Liver (tissue), 9 donors: ENCODE data around the gene TNXB. TPM values are rescaled to one million over a fixed set of nuclear protein-coding genes. Genes with fewer than 3 reads are reported as not detected.

Experiments used
- DNase-seq: peaks from one replicate; pipeline ENCODE4 v3.0.0-alpha.2; 2017; ENCODE audit warnings: low spot score
- H3K27ac ChIP-seq, 2 donors: one replicate each; pipeline ENCODE4 v1.7.0; 2013; ENCODE audit warnings: inconsistent platforms in 2 of 2, low read length in 2 of 2, control low read depth in 1 of 2, low read depth in 1 of 2, mild to moderate bottlenecking in 1 of 2
- H3K27me3 ChIP-seq, 4 donors: one replicate each; pipeline versions ENCODE4 v1.6.1 to v1.7.0; 2013; ENCODE audit warnings: low read length in 3 of 4, inconsistent platforms in 1 of 4, mild to moderate bottlenecking in 1 of 4, moderate library complexity in 1 of 4; ENCODE audit not compliant: control insufficient read depth in 4 of 4, insufficient read depth in 4 of 4
- H3K36me3 ChIP-seq, 4 donors: one replicate each; pipeline versions ENCODE4 v1.6.1 to v1.7.0; 2013; ENCODE audit warnings: low read length in 3 of 4, mild to moderate bottlenecking in 3 of 4, low read depth in 1 of 4, moderate library complexity in 1 of 4; ENCODE audit not compliant: control insufficient read depth in 4 of 4, insufficient read depth in 3 of 4
- H3K4me1 ChIP-seq, 4 donors: one replicate each; pipeline versions ENCODE4 v1.6.1 to v1.7.0; 2013; ENCODE audit warnings: low read length in 3 of 4, mild to moderate bottlenecking in 3 of 4, moderate library complexity in 1 of 4; ENCODE audit not compliant: control insufficient read depth in 4 of 4, insufficient read depth in 4 of 4
- H3K4me3 ChIP-seq, 3 donors: one replicate each; pipeline versions ENCODE4 v1.6.1 to v1.7.0; 2013; ENCODE audit warnings: low read length in 3 of 3, control low read depth in 1 of 3, low read depth in 1 of 3, mild to moderate bottlenecking in 1 of 3
- H3K9ac ChIP-seq, 2 donors: one replicate each; pipeline ENCODE4 v1.7.0; 2013; ENCODE audit warnings: low read length in 2 of 2, mild to moderate bottlenecking in 2 of 2, moderate library complexity in 2 of 2, control low read depth in 1 of 2, low read depth in 1 of 2
- H3K9me3 ChIP-seq, 4 donors: one replicate each; pipeline versions ENCODE4 v1.6.1 to v1.7.0; 2013; ENCODE audit warnings: low read length in 3 of 4; ENCODE audit not compliant: control insufficient read depth in 4 of 4
- EGR1 ChIP-seq, 2 donors: IDR thresholded peaks; 2 replicates each; pipeline ENCODE4 v1.6.1; 2016 to 2018; ENCODE audit warnings: antibody characterized with exemption in 2 of 2, low read depth in 2 of 2
- FOXA1 ChIP-seq: IDR thresholded peaks from 2 replicates; pipeline ENCODE4 v1.6.1; 2016; ENCODE audit warnings: antibody characterized with exemption
- FOXA2 ChIP-seq: IDR thresholded peaks from 2 replicates; pipeline ENCODE4 v1.6.1; 2016; ENCODE audit warnings: antibody characterized with exemption
- GABPA ChIP-seq, 2 donors: IDR thresholded peaks in 1 of 2; conservative IDR thresholded peaks in 1 of 2; 2 replicates each; pipeline ENCODE4 v1.6.1; 2016; ENCODE audit warnings: antibody characterized with exemption in 2 of 2, mild to moderate bottlenecking in 1 of 2, moderate library complexity in 1 of 2
- HNF4A ChIP-seq, 2 donors: conservative IDR thresholded peaks; 2 replicates each; pipeline ENCODE4 v1.6.1; 2016; ENCODE audit warnings: antibody characterized with exemption in 2 of 2, mild to moderate bottlenecking in 2 of 2
- HNF4G ChIP-seq: IDR thresholded peaks from 2 replicates; pipeline ENCODE4 v1.6.1; 2016; ENCODE audit warnings: antibody characterized with exemption
- JUND ChIP-seq, 2 donors: IDR thresholded peaks; 2 replicates each; pipeline ENCODE4 v1.6.1; 2016; ENCODE audit warnings: antibody characterized with exemption in 2 of 2
- NR2F2 ChIP-seq: IDR thresholded peaks from 2 replicates; pipeline ENCODE4 v1.6.1; 2016; ENCODE audit warnings: antibody characterized with exemption
- RAD21 ChIP-seq, 2 donors: IDR thresholded peaks; 2 replicates each; pipeline ENCODE4 v1.6.1; 2016; ENCODE audit warnings: antibody characterized with exemption in 2 of 2, mild to moderate bottlenecking in 2 of 2
- RXRA ChIP-seq, 2 donors: IDR thresholded peaks; 2 replicates each; pipeline ENCODE4 v1.6.1; 2017 to 2018; ENCODE audit warnings: antibody characterized with exemption in 2 of 2, mild to moderate bottlenecking in 1 of 2
- SP1 ChIP-seq: IDR thresholded peaks from 2 replicates; pipeline ENCODE4 v1.6.1; 2018; ENCODE audit warnings: antibody characterized with exemption, mild to moderate bottlenecking
- TAF1 ChIP-seq: conservative IDR thresholded peaks from 2 replicates; pipeline ENCODE4 v1.6.1; 2016; ENCODE audit warnings: antibody characterized with exemption, mild to moderate bottlenecking
- YY1 ChIP-seq: IDR thresholded peaks from 2 replicates; pipeline ENCODE4 v1.6.1; 2016; ENCODE audit warnings: antibody characterized with exemption, mild to moderate bottlenecking
- WGBS: extraction: QIAGEN DNeasy Blood & Tissue Kit; methylation state at CpG from one replicate; pipeline ENCODE4 v1.1.7; 2013; 5-methylcytosine and 5-hydroxymethylcytosine counted together
- polyA plus RNA-seq, 2 donors: library from polyadenylated mRNA; stranded (reverse) in 1 of 2; unstranded in 1 of 2; fragments of 200-250 nt in 1 of 2; fragments of >200 nt in 1 of 2; fragmentation: Nextera tagmentation in 1 of 2; extraction: Ambion mirVana in 1 of 2; gene quantifications; one replicate each; pipeline versions ENCODE4 v1.2.1 to v1.2.3, GENCODE V29; 2013 to 2015
- total RNA-seq, 2 donors: library from RNA; depleted of rRNA; stranded (reverse); fragments of >200 nt; gene quantifications; one replicate each; pipeline ENCODE4 v1.2.3, GENCODE V29; 2014
- TF ChIP-seq, protein P1 (sequence below): fragments of 150-350 bp; IDR thresholded peaks from 2 replicates; pipeline ENCODE4 v1.5.1; 2017; ENCODE audit warnings: improper control_type of control experiment, low read depth, low read length; ENCODE audit not compliant: missing input control
- TF ChIP-seq, protein P2 (sequence below): IDR thresholded peaks from 2 replicates; pipeline ENCODE4 v1.6.1; 2016; ENCODE audit warnings: antibody characterized with exemption
- TF ChIP-seq, protein P3 (sequence below): IDR thresholded peaks from 2 replicates; pipeline ENCODE4 v1.6.1; 2016; ENCODE audit warnings: antibody characterized with exemption
- TF ChIP-seq, protein P4 (sequence below): IDR thresholded peaks from 2 replicates; pipeline ENCODE4 v1.6.1; 2016; ENCODE audit warnings: antibody characterized with exemption, mild to moderate bottlenecking
- TF ChIP-seq, protein P5 (sequence below): IDR thresholded peaks from 2 replicates; pipeline ENCODE4 v1.6.1; 2016; ENCODE audit warnings: antibody characterized with exemption
- donor health status: healthy.
- donor health status: healthy.
- donor health status: healthy.
- donor health status: healthy.
- donor health status: healthy.

Gene TNXB
- total and polyA plus RNA-seq, 4 donors = 3.0 to 17.1 (median 5.6) TPM

DNA sequence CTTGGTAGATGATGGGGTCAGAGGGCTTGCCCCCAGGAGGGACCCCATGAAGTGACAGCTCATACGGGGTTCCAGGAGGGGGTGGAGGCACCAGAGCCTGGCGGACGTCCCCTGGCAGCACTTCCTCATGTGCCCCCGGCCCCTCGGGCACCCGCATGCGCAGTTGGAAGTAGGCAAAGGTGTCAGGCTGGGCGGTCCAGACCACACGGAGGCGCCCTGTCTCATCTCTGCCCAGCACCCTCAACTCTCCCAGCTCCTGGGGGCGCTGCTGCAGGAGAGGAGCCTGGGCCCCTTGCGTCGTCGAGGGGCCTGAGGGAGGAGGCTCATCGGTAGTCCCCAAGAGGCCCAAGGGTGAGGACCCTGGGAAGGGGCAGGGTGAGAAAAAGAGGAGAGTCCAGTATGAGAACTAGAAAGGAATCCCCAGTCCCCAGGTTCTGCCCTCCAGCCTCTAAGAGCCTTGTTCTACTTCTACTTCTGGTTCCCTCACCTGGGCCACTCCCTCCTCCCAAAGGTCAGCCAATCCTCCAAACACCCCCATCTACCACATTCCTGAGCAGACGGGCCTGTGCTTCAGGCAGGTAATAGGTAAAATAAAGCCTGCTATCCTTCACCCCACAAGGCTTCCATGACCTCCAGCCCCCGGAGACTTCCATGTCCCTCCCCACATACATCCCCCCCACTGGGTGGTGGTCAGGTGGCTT is 23.2 kb downstream of the TNXB start:
- no peaks in the 10 kb centered on the region for H3K36me3 ChIP-seq

DNA sequence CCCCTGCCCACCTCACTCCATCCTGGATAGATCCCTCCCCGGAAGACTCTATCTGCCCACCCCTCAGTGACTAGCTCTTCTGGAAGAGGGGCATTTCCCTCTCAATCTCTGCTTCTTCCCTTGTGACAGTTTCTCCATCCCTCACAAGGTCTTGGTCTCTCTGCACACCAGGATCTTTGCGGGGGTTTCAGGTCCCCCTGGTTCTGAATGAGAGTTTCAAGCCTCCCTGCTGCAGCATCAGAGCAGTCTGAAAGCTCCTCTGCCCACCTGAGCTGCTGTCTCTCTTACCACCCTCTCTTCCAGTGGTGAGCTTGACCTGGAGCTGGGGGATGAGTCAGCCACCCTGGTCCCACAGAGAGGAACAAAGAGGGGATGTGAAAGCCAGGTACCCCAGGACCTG is 24.4 kb downstream of the TNXB start:
- no peak for TF ChIP-seq RAD21 (IDR thresholded peaks at IDR 0.05)
- no peak for TF ChIP-seq GABPA (IDR thresholded peaks at IDR 0.05 in 1 of 2, conservative IDR thresholded peaks at IDR 0.05 in 1 of 2)
- TF ChIP-seq, protein P1, sequence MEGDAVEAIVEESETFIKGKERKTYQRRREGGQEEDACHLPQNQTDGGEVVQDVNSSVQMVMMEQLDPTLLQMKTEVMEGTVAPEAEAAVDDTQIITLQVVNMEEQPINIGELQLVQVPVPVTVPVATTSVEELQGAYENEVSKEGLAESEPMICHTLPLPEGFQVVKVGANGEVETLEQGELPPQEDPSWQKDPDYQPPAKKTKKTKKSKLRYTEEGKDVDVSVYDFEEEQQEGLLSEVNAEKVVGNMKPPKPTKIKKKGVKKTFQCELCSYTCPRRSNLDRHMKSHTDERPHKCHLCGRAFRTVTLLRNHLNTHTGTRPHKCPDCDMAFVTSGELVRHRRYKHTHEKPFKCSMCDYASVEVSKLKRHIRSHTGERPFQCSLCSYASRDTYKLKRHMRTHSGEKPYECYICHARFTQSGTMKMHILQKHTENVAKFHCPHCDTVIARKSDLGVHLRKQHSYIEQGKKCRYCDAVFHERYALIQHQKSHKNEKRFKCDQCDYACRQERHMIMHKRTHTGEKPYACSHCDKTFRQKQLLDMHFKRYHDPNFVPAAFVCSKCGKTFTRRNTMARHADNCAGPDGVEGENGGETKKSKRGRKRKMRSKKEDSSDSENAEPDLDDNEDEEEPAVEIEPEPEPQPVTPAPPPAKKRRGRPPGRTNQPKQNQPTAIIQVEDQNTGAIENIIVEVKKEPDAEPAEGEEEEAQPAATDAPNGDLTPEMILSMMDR = no peak
- TF ChIP-seq, protein P2, sequence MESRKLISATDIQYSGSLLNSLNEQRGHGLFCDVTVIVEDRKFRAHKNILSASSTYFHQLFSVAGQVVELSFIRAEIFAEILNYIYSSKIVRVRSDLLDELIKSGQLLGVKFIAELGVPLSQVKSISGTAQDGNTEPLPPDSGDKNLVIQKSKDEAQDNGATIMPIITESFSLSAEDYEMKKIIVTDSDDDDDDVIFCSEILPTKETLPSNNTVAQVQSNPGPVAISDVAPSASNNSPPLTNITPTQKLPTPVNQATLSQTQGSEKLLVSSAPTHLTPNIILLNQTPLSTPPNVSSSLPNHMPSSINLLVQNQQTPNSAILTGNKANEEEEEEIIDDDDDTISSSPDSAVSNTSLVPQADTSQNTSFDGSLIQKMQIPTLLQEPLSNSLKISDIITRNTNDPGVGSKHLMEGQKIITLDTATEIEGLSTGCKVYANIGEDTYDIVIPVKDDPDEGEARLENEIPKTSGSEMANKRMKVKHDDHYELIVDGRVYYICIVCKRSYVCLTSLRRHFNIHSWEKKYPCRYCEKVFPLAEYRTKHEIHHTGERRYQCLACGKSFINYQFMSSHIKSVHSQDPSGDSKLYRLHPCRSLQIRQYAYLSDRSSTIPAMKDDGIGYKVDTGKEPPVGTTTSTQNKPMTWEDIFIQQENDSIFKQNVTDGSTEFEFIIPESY = no peak
- TF ChIP-seq, protein P3, sequence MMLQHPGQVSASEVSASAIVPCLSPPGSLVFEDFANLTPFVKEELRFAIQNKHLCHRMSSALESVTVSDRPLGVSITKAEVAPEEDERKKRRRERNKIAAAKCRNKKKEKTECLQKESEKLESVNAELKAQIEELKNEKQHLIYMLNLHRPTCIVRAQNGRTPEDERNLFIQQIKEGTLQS = no peak
- no peak for TF ChIP-seq JUND (IDR thresholded peaks at IDR 0.05)
- TF ChIP-seq FOXA1 = no peak
- no peak for TF ChIP-seq NR2F2
- TF ChIP-seq RXRA (IDR thresholded peaks at IDR 0.05) = no peak
- TF ChIP-seq, protein P4, sequence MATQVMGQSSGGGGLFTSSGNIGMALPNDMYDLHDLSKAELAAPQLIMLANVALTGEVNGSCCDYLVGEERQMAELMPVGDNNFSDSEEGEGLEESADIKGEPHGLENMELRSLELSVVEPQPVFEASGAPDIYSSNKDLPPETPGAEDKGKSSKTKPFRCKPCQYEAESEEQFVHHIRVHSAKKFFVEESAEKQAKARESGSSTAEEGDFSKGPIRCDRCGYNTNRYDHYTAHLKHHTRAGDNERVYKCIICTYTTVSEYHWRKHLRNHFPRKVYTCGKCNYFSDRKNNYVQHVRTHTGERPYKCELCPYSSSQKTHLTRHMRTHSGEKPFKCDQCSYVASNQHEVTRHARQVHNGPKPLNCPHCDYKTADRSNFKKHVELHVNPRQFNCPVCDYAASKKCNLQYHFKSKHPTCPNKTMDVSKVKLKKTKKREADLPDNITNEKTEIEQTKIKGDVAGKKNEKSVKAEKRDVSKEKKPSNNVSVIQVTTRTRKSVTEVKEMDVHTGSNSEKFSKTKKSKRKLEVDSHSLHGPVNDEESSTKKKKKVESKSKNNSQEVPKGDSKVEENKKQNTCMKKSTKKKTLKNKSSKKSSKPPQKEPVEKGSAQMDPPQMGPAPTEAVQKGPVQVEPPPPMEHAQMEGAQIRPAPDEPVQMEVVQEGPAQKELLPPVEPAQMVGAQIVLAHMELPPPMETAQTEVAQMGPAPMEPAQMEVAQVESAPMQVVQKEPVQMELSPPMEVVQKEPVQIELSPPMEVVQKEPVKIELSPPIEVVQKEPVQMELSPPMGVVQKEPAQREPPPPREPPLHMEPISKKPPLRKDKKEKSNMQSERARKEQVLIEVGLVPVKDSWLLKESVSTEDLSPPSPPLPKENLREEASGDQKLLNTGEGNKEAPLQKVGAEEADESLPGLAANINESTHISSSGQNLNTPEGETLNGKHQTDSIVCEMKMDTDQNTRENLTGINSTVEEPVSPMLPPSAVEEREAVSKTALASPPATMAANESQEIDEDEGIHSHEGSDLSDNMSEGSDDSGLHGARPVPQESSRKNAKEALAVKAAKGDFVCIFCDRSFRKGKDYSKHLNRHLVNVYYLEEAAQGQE = no peak
- TF ChIP-seq TAF1 = no peak
- TF ChIP-seq EGR1 (IDR thresholded peaks at IDR 0.05; ENCODE audit: low read depth in 2 of 2) = no peak
- no peak for TF ChIP-seq YY1
- no peak for TF ChIP-seq FOXA2
- no peak for TF ChIP-seq HNF4A (conservative IDR thresholded peaks at IDR 0.05)
- no peak for TF ChIP-seq SP1
- TF ChIP-seq, protein P5, sequence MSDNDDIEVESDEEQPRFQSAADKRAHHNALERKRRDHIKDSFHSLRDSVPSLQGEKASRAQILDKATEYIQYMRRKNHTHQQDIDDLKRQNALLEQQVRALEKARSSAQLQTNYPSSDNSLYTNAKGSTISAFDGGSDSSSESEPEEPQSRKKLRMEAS = no peak
- TF ChIP-seq HNF4G = no peak
- WGBS = 97% methylated on average over 2 of the region's 2 CpGs
- Histone ChIP-seq H3K4me1 (peaks cover 0 to 5% (median 2%) of the 10 kb centered on the region in 4 donors), H3K9me3 (no peaks in the 10 kb centered on the region), H3K36me3 (no peaks in the 10 kb centered on the region), H3K4me3 (no peak overlapping the region), H3K27me3 (peaks cover 0 to 3% (median 0%) of the 10 kb centered on the region in 4 donors), H3K9ac (no peak overlapping the region), H3K27ac (no peak overlapping the region)
- DNase-seq = no peak

More for the DNA sequence above, 23.2 kb downstream of the TNXB start:
- peaks cover 0 to 3% (median 0%) of the 10 kb centered on the region in 4 donors for H3K27me3 ChIP-seq
- TF ChIP-seq JUND (IDR thresholded peaks at IDR 0.05) (no peak), SP1 (no peak), FOXA2 (no peak)
- H3K9ac ChIP-seq = no peak overlapping the region
- no peak overlapping the region for H3K27ac ChIP-seq
- no peak for DNase-seq
- H3K4me1 ChIP-seq = peaks cover 0 to 5% (median 2%) of the 10 kb centered on the region in 4 donors
- H3K9me3 ChIP-seq = no peaks in the 10 kb centered on the region
- H3K4me3 ChIP-seq = no peak overlapping the region
- 88% methylated on average over 17 of the region's 17 CpGs for WGBS
